ENCODE measurements around the gene SH3TC1. TPM values are rescaled to one million over a fixed set of nuclear protein-coding genes. Genes with fewer than 3 reads are reported as not detected.

The SH3TC1 gene
- total RNA-seq, 4 donors from 2014 or later = 10.1 to 15.9 (median 11.1) TPM

DNA sequence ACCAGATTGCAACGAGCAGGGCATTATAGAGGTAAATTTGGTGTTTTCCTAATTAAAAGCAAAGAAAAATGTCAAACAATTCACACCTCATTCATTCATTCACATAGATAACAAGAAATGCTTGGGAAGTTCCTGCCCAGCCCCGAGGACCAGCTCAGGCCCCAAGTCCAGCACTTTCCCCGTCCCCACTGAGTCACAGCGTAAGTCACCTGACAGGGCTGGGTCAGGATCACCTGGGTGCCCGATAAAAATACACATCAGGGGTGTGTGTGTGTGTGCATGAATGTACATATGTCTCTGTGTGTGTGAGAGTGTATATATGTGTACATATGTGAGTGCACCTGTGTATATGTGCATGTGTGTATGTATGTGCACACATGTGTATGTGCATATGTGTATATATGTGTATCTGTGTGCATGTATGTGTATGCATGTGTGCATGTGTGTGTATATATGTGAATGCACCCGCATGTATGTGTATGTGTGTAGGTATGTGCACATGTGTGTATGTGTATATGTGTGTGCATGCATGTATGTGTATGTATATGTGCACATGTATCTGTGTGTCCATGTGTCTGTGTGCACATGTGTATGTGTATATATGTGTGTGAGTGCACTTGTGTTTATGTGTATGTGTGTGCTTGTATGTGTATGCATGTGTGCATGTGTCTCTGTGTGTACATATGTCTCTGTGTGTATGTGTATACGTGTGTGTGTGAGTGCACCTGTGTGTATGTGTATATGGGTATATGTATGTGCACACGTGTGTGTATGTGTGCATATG, 18.6 kb upstream of the SH3TC1 start:
- WGBS, 2 donors = 69 to 78% methylated on average over 8 of the region's 8 CpGs
- DNase-seq (ENCODE audit: low spot score in 2 of 2) = no peak
- TF ChIP-seq POLR2A (IDR thresholded peaks at IDR 0.05) = no peak
- TF ChIP-seq, protein P1, sequence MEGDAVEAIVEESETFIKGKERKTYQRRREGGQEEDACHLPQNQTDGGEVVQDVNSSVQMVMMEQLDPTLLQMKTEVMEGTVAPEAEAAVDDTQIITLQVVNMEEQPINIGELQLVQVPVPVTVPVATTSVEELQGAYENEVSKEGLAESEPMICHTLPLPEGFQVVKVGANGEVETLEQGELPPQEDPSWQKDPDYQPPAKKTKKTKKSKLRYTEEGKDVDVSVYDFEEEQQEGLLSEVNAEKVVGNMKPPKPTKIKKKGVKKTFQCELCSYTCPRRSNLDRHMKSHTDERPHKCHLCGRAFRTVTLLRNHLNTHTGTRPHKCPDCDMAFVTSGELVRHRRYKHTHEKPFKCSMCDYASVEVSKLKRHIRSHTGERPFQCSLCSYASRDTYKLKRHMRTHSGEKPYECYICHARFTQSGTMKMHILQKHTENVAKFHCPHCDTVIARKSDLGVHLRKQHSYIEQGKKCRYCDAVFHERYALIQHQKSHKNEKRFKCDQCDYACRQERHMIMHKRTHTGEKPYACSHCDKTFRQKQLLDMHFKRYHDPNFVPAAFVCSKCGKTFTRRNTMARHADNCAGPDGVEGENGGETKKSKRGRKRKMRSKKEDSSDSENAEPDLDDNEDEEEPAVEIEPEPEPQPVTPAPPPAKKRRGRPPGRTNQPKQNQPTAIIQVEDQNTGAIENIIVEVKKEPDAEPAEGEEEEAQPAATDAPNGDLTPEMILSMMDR (IDR thresholded peaks at IDR 0.05) = no peak
- H3K4me3 ChIP-seq (ENCODE audit: low read depth, poor library complexity, severe bottlenecking) = no peak overlapping the region
- intact Hi-C loops (cut with DNase I; ENCODE audit: low total_unique reads) = no loop called here

DNA sequence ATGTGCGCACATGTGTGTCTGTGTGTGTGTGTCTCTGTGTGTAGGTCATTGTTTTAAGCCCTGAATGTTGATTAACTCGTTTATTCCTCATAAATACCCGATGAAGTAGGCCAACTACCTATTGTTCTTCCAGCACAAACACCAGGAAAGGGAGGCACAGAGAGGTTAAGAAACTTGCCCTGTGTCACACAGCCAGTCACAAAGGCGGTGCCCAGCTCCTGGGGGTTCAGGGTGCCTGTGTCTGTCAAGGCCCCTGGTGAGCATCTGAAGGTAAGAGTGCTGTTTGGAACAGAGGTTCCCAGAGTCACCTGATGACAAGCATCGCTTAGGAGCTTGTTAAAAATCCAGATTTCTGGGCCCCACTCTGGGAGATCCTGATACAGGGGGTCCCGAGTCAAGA, 18.0 kb upstream of the SH3TC1 start:
- H3K4me3 ChIP-seq (ENCODE audit: low read depth, poor library complexity, severe bottlenecking) = no peak overlapping the region
- TF ChIP-seq POLR2A (IDR thresholded peaks at IDR 0.05) = no peak
- TF ChIP-seq, protein P1 (IDR thresholded peaks at IDR 0.05) = no peak
- intact Hi-C loops (cut with DNase I; ENCODE audit: low total_unique reads) = no loop called here
- no peak for DNase-seq (ENCODE audit: low spot score in 2 of 2)
- 89 to 95% methylated on average over 6 of the region's 6 CpGs for WGBS, 2 donors

DNA sequence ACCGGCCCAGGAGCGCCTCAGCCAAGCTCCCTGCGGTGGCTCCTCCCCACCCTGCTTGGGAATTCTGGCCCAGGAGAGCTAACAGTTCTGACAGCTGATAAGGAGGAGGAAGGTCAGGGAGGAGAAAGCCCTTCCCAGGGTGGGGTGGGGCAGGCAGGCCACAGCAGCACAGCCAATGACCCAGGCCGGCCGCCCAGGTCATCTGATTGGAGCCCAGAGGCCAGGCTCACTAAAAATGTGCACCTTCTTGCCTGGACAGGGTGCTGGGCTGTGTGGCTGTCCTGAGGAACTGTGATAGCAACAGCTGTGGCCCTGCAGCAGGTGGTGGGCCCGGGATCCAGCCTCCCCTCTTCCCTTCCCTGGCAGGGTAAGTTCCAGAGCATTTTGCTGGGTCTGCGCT, 17.2 kb upstream of the SH3TC1 start:
- H3K4me3 ChIP-seq (ENCODE audit: low read depth, poor library complexity, severe bottlenecking) = no peak overlapping the region
- WGBS, 2 donors = 44 to 65% methylated on average over 6 to 7 of the region's 7 CpGs
- intact Hi-C loops (cut with DNase I; ENCODE audit: low total_unique reads) = no loop called here
- DNase-seq (ENCODE audit: low spot score in 2 of 2) = no peak
- TF ChIP-seq, protein P1 (IDR thresholded peaks at IDR 0.05) = no peak
- no peak for TF ChIP-seq POLR2A (IDR thresholded peaks at IDR 0.05)

DNA sequence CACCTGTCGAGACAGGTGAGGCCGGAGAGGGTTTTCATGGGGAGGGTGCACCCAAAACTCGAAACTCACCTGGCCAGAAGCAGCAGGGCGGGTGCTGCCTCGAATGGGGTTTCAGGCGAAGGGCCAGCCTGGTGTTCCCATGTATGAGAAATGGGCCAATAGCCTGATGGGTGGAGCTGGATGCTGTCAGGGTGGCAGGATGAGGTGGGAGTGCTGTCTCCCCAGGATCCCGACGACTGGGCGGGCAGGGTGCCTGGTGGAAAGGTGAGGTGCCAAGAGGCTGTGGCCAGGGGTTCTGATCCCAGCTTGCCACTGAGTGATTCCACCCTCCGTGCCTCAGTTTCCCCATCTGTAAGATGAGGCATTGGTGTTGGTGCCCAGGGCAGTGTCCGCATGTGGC, 16.8 kb upstream of the SH3TC1 start:
- TF ChIP-seq POLR2A (IDR thresholded peaks at IDR 0.05) = no peak
- TF ChIP-seq, protein P1 (IDR thresholded peaks at IDR 0.05) = no peak
- intact Hi-C loops (cut with DNase I; ENCODE audit: low total_unique reads) = no loop called here
- no peak for DNase-seq (ENCODE audit: low spot score in 2 of 2)
- 40 to 61% methylated on average over 11 of the region's 11 CpGs for WGBS, 2 donors
- H3K4me3 ChIP-seq (ENCODE audit: low read depth, poor library complexity, severe bottlenecking) = no peak overlapping the region

DNA sequence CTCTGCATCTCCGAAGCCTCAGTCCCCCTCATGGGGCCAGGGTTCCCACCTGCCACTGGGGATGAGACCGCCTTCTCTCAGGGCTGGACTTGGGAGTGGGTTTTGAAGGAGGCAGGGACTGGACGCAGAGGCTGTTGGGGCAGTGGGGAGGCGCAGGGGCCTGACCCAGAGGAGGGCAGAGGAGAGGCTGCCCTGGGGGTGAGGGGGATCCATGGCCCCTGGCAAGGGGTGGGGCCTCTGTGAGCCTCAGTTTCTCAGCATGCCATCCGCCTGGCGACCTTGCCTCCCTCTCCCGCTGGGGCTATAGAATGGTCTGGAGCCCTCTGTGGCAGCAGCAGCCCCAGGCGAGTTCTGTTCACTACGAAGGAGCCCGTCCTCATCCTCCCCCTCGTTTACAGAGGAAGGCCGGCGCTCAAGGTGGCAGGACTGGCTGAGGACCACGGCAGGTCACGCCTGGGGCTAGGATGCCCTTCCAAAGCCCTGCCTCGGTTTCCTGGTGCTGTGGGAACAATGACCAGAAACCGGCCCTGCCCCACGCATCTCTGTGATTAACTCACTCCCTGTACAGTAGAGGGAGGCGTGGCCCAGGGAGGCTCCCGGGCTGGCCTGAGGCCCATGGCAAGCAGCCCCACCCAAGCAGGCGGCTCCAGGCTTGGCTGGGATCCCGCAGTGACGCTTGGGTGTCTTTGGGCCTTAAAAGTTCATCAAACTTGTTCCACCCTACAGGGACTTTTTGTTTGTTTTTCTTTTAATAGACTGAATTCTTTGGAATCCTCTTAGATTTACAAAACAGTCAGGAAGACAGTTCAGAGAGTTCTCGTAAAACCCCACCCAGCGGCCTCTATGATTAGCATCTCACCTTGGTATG, 16.0 kb upstream of the SH3TC1 start:
- intact Hi-C loops (cut with DNase I; ENCODE audit: low total_unique reads) = no loop called here

More for the DNA sequence above, 16.0 kb upstream of the SH3TC1 start:
- TF ChIP-seq, protein P1 (IDR thresholded peaks at IDR 0.05) = no peak
- TF ChIP-seq POLR2A (IDR thresholded peaks at IDR 0.05) = no peak
- DNase-seq (ENCODE audit: low spot score in 2 of 2) = peak; percentile 90 to 97
- no peak overlapping the region for H3K4me3 ChIP-seq (ENCODE audit: low read depth, poor library complexity, severe bottlenecking)
- WGBS, 2 donors = 41 to 51% methylated on average over 21 to 25 of the region's 25 CpGs
